HS-5 (cell line): ENCODE results near the gene CCRL2.

ENCODE experiments used
- DNase-seq: peaks from one replicate; pipeline ENCODE4 v3.0.0-alpha.2; 2012; ENCODE audit warnings: low read depth

Gene CCRL2

GRCh38 chr3:46406788-46407611 lies at the start of gene CCRL2, which contains the start of gene CCR5AS:
Gene CCRL2 (plus strand): TSS chr3:46407259. CDS start chr3:46408080, 821 bp downstream.
Gene CCR5AS (minus strand): TSS chr3:46407066.
- DNase-seq, result peak; percentile 40

- no peak for DNase-seq
Measured at GRCh38 chr3:46358466-46358865, 48.6 kb upstream of the CCRL2 start.

GRCh38 chr3:46359733-46360493 lies 47.1 kb upstream of the CCRL2 start:
- peak; percentile 41 for DNase-seq

- no peak for DNase-seq
Measured at GRCh38 chr3:46360907-46361306, 46.2 kb upstream of the CCRL2 start.

- no peak for DNase-seq
Measured at GRCh38 chr3:46361408-46362283, 45.4 kb upstream of the CCRL2 start.

- no peak for DNase-seq
Measured at GRCh38 chr3:46365041-46365440, 42.0 kb upstream of the CCRL2 start.

GRCh38 chr3:46365737-46366524 lies 41.1 kb upstream of the CCRL2 start:
- DNase-seq, result no peak

GRCh38 chr3:46367811-46368210 lies 39.2 kb upstream of the CCRL2 start:
- no peak for DNase-seq

- DNase-seq, result no peak
Measured at GRCh38 chr3:46368569-46368968, 38.5 kb upstream of the CCRL2 start.

GRCh38 chr3:46369151-46369550 lies 37.9 kb upstream of the CCRL2 start:
- no peak for DNase-seq

- no peak for DNase-seq
Measured at GRCh38 chr3:46369675-46370132, 37.4 kb upstream of the CCRL2 start.

- DNase-seq, result no peak
Measured at GRCh38 chr3:46370839-46371518, 36.1 kb upstream of the CCRL2 start, which contains the start of gene CCR5. Gene CCR5 (plus strand): TSS chr3:46370946. CDS start chr3:46372903, 1,957 bp downstream.

- DNase-seq, result no peak
Measured at GRCh38 chr3:46371519-46372340, 35.3 kb upstream of the CCRL2 start.

- no peak for DNase-seq
Measured at GRCh38 chr3:46372492-46373359, 34.3 kb upstream of the CCRL2 start.

- DNase-seq, result no peak
Measured at GRCh38 chr3:46374755-46375154, 32.3 kb upstream of the CCRL2 start.

GRCh38 chr3:46375218-46375617 lies 31.8 kb upstream of the CCRL2 start:
- no peak for DNase-seq

GRCh38 chr3:46375814-46376213 lies 31.2 kb upstream of the CCRL2 start:
- DNase-seq, result no peak

GRCh38 chr3:46378426-46378942 lies 28.6 kb upstream of the CCRL2 start:
- DNase-seq, result no peak
